Keratinocyte (primary cell): ENCODE results near the gene FILIP1. TPM values are rescaled to one million over a fixed set of nuclear protein-coding genes. Genes with fewer than 3 reads are reported as not detected.

Experiments used
- DNase-seq: peaks from one replicate; pipeline ENCODE4 v3.0.0-alpha.2; 2011; ENCODE audit warnings: low read depth, missing footprints, low spot score
- FAIRE-seq: peaks from 2 replicates; lab custom pipeline; 2011; peaks lifted over from hg19 to GRCh38; lab: Jason Lieb, UNC
- H2AFZ ChIP-seq: 2 replicates; pipeline ENCODE4 v1.6.0; 2012; ENCODE audit warnings: low read length, control low read depth, inconsistent platforms; ENCODE audit not compliant: control insufficient read depth
- H3K27ac ChIP-seq: 2 replicates; pipeline ENCODE4 v1.5.1; 2011; ENCODE audit warnings: low read length; ENCODE audit not compliant: control insufficient read depth, insufficient read depth
- H3K27me3 ChIP-seq: 3 replicates; pipeline ENCODE4 v1.6.0; 2011; ENCODE audit warnings: low read length; ENCODE audit not compliant: control insufficient read depth, insufficient read depth; ENCODE audit errors: extremely low read depth
- H3K36me3 ChIP-seq, 2 experiments: 2 replicates in 1 of 2; 3 replicates in 1 of 2; pipeline ENCODE4 v1.5.1; 2011; ENCODE audit warnings: low read length in 2 of 2, mild to moderate bottlenecking in 1 of 2; ENCODE audit not compliant: control insufficient read depth in 2 of 2, insufficient read depth in 2 of 2; ENCODE audit errors: extremely low read depth in 1 of 2
- H3K4me1 ChIP-seq: 3 replicates; pipeline ENCODE4 v1.5.1; 2011; ENCODE audit warnings: low read length; ENCODE audit not compliant: control insufficient read depth, insufficient read depth; ENCODE audit errors: extremely low read depth
- H3K4me2 ChIP-seq: 3 replicates; pipeline ENCODE4 v1.6.0; 2011; ENCODE audit warnings: low read depth, low read length; ENCODE audit not compliant: control insufficient read depth, insufficient read depth; ENCODE audit errors: extremely low read depth
- H3K4me3 ChIP-seq, 3 experiments: fragments of 200-600 bp in 1 of 3; sonication (generic) in 1 of 3; 2 replicates in 2 of 3; 3 replicates in 1 of 3; pipeline ENCODE4 v1.5.1; 2011 to 2016; ENCODE audit warnings: low read length in 3 of 3, mild to moderate bottlenecking in 3 of 3, control low read depth in 2 of 3, inconsistent platforms in 1 of 3, low read depth in 1 of 3, mixed read lengths in 1 of 3, mixed run types in 1 of 3, moderate library complexity in 1 of 3; ENCODE audit not compliant: control insufficient read depth in 2 of 3, insufficient read depth in 2 of 3; ENCODE audit errors: extremely low read depth in 1 of 3
- H3K79me2 ChIP-seq: 2 replicates; pipeline ENCODE4 v1.6.0; 2012; ENCODE audit warnings: low read length; ENCODE audit not compliant: control insufficient read depth, insufficient read depth
- H3K9ac ChIP-seq: 3 replicates; pipeline ENCODE4 v1.6.0; 2011; ENCODE audit warnings: low read length; ENCODE audit not compliant: control insufficient read depth, insufficient read depth; ENCODE audit errors: extremely low read depth
- H3K9me1 ChIP-seq: 3 replicates; pipeline ENCODE4 v1.6.0; 2011; ENCODE audit warnings: low read length; ENCODE audit not compliant: control insufficient read depth, insufficient read depth; ENCODE audit errors: extremely low read depth
- H3K9me3 ChIP-seq: 2 replicates; pipeline ENCODE4 v1.5.1; 2012; ENCODE audit warnings: low read depth, low read length; ENCODE audit not compliant: control insufficient read depth
- H4K20me1 ChIP-seq: 3 replicates; pipeline ENCODE4 v1.6.0; 2011; ENCODE audit warnings: low read length; ENCODE audit not compliant: control insufficient read depth, insufficient read depth; ENCODE audit errors: extremely low read depth
- CTCF ChIP-seq, 3 experiments: IDR thresholded peaks in 1 of 3; conservative IDR thresholded peaks in 1 of 3; optimal IDR thresholded peaks in 1 of 3; 2 replicates in 2 of 3; 3 replicates in 1 of 3; pipeline versions ENCODE3 to v1.5.1; 2011; ENCODE audit warnings: low read length in 3 of 3, mild to moderate bottlenecking in 3 of 3, moderate library complexity in 2 of 3, control low read depth in 1 of 3, inconsistent platforms in 1 of 3; ENCODE audit not compliant: insufficient read depth in 2 of 3; ENCODE audit errors: extremely low read depth in 1 of 3
- EZH2 ChIP-seq: IDR thresholded peaks from one replicate; pipeline ENCODE4 v1.6.1; 2012; ENCODE audit warnings: inconsistent platforms, mild to moderate bottlenecking, low read length, moderate library complexity
- dilution Hi-C: fragments of 300-500 bp; cut with MboI; formaldehyde crosslinking; loops from one replicate; pipeline ENCODE4 v1.7.0; 2020; ENCODE audit warnings: low sequenced_read_pairs; ENCODE audit not compliant: extremely low pct_ligation_motif_present
- polyA plus RNA-seq, 5 experiments: library from polyadenylated mRNA; depleted of rRNA in 3 of 5; stranded (reverse) in 3 of 5; stranded (forward) in 1 of 5; unstranded in 1 of 5; fragments of >200 nt; gene quantifications; 1 replicate in 1 of 5; 2 replicates in 3 of 5; 3 replicates in 1 of 5; pipeline versions ENCODE4 v1.2.1 to v1.2.3, GENCODE V29; 2011 to 2012; ENCODE audit warnings: missing spikeins in 2 of 5, low read depth in 1 of 5, low replicate concordance in 1 of 5

FILIP1 gene
- polyA plus RNA-seq, 1 donor (not counting 4 experiments of a cell fraction or from before 2014, with no cell fraction given), result 0.01 TPM

GRCh38 chr6:75279418-75279817 is 214.2 kb downstream of the FILIP1 start:
- dilution Hi-C loops, result no loop called here

GRCh38 chr6:75278474-75279077 is 215.0 kb downstream of the FILIP1 start:
- Histone ChIP-seq H3K4me1 (peaks cover 39% of the 10 kb centered on the region), H3K36me3 (no peaks in the 10 kb centered on the region), H3K79me2 (peaks cover 88% of the 10 kb centered on the region), H3K27me3 (no peaks in the 10 kb centered on the region), H4K20me1 (no peaks in the 10 kb centered on the region), H3K4me2 (peak overlapping the region; percentile 22), H3K9me3 (no peaks in the 10 kb centered on the region), H3K9ac (no peak overlapping the region), H3K4me3 (no peak overlapping the region), H3K9me1 (no peaks in the 10 kb centered on the region), H2AFZ (no peak overlapping the region), H3K27ac (peak overlapping the region; percentile 19)
- dilution Hi-C loops, result no loop called here
- TF ChIP-seq EZH2, result no peak
- no peak for TF ChIP-seq CTCF (optimal IDR thresholded peaks at IDR 0.05 in 1 of 3, IDR thresholded peaks at IDR 0.05 in 1 of 3, conservative IDR thresholded peaks at IDR 0.05 in 1 of 3; ENCODE audit: extremely low read depth in 1 of 3, insufficient read depth in 2 of 3, low read length in 3 of 3)
- DNase-seq (no peak), FAIRE-seq (no peak)

More at GRCh38 chr6:75279418-75279817, 214.2 kb downstream of the FILIP1 start:
- peaks cover 88% of the 10 kb centered on the region for H3K79me2 ChIP-seq
- no peaks in the 10 kb centered on the region for H3K9me3 ChIP-seq
- DNase-seq (no peak), FAIRE-seq (no peak)
- no peaks in the 10 kb centered on the region for H3K9me1 ChIP-seq
- H3K4me1 ChIP-seq, result peaks cover 39% of the 10 kb centered on the region
- H4K20me1 ChIP-seq, result no peaks in the 10 kb centered on the region
- no peaks in the 10 kb centered on the region for H3K36me3 ChIP-seq
- no peak overlapping the region for H3K4me3 ChIP-seq
- no peaks in the 10 kb centered on the region for H3K27me3 ChIP-seq
- H2AFZ ChIP-seq, result no peak overlapping the region
- TF ChIP-seq CTCF (optimal IDR thresholded peaks at IDR 0.05 in 1 of 3, IDR thresholded peaks at IDR 0.05 in 1 of 3, conservative IDR thresholded peaks at IDR 0.05 in 1 of 3; ENCODE audit: extremely low read depth in 1 of 3, insufficient read depth in 2 of 3, low read length in 3 of 3) (no peak), EZH2 (no peak)
- no peak overlapping the region for H3K27ac ChIP-seq
- H3K4me2 ChIP-seq, result no peak overlapping the region
- no peak overlapping the region for H3K9ac ChIP-seq
